ELF-1 (cell line): ENCODE results near the gene COIL.
"Not testable (repeated sequence)": the region's sequence is repeated elsewhere in the genome, so short reads cannot be mapped to it uniquely, and the experiment has no call there.

Source experiments
- DNase-seq: peaks from one replicate; pipeline ENCODE4 v3.0.0-alpha.2; 2016; ENCODE audit warnings: low read depth, low spot score

The COIL gene

GRCh38 chr17:56978441-56979090, 17.7 kb upstream of the COIL start:
- DNase-seq: peak; percentile 62

GRCh38 chr17:56977673-56978395, 17.0 kb upstream of the COIL start, which contains the start of gene SCPEP1:
Gene SCPEP1 (plus strand): TSS chr17:56978131. CDS start chr17:56978160, 29 bp downstream.
- DNase-seq: peak; percentile 80

DNA sequence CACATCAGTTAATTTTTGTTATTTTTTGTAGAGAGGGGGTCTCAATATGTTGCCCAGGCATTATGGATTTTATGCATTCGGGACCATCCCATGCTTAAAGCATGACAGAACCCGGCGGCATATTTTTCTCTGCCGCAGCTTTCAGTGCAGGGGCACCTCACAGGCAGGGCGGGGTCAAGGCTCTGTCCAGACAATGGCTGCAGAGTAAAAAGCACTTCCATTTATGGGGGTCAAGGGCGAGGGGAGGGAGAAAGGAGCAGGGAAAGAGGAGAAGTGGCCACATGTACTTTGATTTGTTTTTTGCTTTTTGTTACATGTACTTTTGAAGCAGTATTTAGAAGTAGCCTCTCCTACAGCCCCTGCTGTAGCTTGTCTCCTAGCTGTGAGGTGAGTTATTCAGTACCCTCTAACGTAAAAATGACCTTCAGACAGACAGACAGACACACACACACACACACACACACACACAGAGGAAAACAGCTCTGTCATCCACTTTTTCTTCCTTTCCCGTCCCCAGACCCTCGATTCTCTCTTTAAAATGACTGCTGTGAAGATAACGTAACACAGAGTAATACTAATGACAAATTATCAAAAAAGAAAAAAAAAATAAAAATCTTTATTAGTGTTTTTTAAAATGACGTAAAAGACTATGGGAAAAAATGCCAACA, 16.2 kb upstream of the COIL start:
- no peak for DNase-seq

- DNase-seq: no peak
Observed at GRCh38 chr17:56975656-56976055, 14.8 kb upstream of the COIL start.

DNA sequence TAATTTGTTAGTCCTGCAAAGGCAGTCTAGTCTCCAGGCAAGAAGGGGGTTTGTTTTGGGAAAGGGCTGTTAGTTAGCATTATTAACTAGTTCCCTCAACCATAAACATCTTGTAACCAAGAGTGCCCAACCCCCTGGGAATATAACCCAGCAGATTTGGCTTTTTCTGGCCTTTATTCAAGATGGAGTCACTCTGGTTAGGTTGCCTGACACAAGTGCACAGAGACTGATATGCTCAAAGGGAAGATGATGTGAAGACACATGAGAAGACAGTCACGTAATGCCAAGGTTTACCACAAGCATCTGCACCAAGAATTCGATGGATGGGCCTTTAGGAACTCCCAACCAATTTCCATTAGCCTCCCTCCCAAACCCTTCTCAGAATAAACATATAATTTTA, 13.2 kb upstream of the COIL start:
- DNase-seq: no peak

- DNase-seq: no peak
Observed at GRCh38 chr17:56973520-56973919, 12.7 kb upstream of the COIL start.

DNA sequence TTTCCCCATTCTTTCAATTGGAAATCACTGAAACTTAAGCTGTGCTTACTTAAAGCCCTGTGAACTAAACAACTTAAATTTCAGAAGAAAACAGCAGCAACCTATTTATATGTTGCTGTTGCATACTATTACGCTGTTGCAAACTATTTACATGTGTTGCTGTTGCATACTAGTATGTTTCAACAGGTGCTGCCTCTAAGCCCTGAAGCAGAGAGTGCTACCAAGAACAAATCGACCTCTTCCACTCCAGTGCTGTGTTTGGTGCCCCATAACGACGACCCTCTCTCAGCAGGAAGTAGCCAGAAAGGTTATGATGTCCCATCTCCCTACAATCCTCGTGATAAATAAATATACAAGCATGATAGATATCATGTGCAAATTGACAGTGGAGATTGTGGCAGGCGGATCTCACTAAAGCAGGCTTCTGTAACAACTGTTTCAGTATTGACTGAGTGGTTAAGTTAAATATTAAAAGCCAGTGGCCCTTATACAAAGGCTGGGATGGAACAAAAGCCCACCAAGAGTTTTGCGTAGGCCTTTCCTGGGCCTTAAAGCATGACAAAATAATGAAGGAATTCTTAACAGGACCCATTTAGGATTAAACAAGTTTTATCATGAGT, 11.4 kb upstream of the COIL start:
- no peak for DNase-seq

DNA sequence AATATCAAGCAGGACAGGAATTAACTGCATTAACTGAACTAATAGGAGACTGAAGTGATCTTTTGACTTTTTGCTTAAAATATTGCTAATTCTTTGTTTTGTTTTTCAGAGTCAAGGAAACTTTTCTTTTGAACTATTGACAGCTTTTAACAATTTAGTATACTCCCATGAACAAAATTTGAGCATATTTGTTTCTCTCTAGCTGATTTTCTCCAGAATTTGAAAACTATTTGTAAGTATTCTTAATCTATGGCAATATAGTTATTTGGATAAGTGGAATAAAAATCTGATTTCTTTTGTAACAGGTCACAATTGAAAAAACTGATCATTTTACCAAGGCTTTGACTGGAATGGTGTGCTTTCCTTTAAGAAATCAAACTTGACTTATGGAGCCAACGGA, 10.1 kb upstream of the COIL start:
- DNase-seq: no peak

DNA sequence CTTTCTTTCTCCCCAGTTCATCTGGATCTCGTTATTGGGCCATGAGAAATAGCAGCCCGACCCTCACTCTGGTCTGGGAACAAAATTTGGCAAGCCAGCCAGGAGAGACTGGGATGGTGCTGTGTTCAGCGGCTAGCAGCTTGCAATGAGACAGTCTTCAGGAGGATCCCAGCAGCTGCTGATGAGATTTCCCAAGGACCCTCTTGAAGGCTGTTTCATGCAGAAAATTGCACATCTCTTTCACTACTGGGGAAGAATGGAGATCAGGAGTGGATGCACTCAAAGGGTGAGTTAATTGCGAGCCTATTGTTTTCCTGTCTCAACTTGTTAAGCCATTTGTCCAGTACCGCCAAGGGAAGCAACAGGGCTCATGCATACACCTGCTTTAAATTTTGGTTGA, 5.5 kb upstream of the COIL start:
- DNase-seq: no peak

GRCh38 chr17:56965681-56966080, 4.8 kb upstream of the COIL start:
- not testable (repeated sequence) for DNase-seq

GRCh38 chr17:56965241-56965640, 4.4 kb upstream of the COIL start:
- DNase-seq: not testable (repeated sequence)

GRCh38 chr17:56956992-56957391, 3.9 kb downstream of the COIL start:
- DNase-seq: no peak

DNA sequence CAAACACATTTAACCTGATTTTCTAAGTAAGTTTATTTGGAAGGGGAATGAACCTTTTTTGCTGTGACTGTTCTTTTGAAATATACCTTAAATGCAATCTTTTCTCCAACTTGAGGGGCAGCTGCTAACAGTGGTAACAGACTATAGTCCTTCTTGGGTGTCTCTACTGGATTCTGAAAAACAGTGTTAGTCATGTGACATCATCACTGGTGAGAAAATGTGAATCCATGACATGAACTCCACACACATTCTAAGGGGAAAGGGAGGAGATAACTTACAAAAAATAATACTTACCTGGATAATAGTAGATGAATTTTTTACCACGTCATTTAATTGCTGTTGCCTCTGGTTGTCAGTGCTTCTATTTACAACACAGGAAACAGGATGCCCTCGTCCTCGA, 11.3 kb downstream of the COIL start:
- no peak for DNase-seq

- DNase-seq: no peak
Observed at GRCh38 chr17:56948491-56948890, 12.4 kb downstream of the COIL start.

DNA sequence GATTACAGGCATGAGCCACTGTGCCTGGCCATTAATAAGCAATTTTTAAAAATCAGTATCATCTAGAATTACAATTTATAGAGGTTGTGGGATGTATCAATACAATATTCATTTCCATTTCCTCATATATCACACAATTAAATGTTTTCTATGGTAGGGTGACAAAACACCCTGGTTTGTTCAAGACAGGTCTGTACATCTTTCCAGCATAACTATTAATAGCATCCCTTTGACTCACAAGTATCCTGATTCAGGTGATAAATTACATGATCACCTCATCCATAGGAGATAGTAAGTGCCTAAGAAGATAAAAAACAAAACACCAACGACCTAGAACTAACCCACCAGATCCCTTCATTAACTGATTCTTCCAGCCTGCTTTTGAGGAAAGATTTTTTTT, 13.1 kb downstream of the COIL start:
- no peak for DNase-seq

DNA sequence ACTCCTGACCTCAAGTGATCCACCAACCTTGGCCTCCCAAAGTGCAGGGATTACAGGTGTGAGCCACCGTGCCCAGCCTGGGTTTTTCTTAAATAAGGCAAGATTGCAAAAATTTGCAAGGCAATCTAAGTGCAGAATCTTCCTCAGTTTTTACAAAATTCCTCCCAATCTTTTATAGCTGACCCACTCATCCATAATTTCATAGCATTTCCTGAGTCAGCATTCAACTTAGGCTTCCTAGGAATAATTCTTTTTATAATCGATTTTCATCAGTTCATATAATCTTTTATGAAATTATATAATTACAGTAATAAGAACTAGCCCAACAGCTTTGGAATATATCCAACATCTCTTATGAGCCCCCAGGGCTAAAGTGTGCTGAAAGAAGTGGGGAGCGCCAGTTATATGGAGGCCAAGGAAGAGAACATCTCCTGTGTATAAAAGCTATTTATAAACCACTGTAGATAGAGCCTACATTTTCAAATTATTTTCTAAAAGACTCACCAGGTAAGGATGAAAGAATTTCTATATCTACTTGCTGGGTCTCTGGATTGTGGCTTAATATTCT, 14.8 kb downstream of the COIL start:
- no peak for DNase-seq

DNA sequence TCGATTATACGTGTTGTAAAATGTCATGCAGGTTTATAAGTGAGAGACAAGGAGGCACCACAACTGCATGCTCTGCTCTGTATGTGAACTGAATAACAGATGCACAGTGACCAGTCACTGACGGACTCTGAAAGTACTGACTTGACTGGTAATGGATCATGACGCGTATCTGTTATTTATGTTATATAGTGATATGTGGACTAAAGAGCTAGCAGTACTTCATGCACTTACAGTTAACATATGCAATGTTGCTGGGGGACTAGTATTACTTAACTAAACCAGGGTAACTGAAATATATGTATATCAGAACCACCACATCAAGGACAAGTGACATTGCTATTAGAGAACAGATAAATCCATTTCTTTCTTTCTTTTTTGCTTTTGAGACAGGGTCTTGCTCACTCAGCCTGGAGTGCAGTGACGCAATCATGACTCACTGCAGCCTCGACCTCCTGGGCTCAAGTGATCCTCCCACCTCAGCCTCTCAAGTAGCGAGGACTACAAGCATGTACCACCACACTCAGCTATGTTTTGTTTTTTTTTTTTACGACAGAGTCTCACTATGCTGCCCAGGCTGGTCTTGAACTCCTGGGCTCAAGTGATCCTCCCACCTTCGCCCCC, 17.2 kb downstream of the COIL start:
- no peak for DNase-seq

DNA sequence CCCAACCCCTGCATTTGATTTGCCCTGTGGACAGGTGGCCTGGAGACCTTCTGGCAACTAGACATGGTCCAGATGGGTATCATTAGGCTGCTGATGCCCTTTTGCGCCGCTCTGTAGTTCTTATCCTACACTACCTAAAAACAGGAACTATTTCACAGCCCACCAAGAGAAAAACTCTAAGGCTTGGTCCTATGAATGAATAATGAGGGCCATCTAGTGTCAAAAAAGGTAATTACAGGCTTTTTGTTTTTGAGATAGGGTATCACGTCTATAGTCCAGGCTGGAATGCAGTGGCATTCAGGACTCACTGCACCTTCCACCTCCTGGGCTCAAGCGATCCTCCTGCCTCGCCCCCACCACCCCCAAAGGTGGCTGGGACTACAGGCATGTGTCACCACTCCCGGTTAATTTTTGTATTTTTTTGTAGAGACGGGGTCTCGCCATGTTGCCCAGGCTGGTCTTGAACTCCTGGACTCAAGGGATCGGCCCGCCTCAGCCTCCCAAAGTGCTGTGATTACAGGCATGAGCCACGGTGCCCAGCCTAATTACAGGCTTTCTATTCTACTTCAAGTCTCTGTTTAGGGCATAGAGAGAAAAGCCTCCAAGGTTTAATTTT, 20.9 kb downstream of the COIL start:
- peak; percentile 61 for DNase-seq

DNA sequence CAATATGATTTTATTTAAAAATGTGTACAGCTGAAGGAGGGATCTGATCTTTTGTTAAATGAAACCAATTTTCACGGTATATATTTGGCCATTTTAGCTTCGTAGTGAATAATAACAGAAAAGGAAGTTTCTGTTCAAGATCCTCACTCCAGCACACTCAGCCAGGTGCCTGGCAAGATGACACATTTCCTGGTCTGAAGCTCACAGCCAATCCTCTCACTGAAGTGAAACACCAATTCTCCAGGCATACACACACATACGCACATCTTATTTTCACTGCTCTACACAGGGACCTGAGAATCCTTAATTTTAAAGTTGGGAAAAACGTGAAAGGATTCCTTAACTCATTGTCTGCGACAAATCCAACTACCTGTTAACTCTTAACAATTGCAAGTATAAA, 22.6 kb downstream of the COIL start:
- DNase-seq: not testable (repeated sequence)

DNA sequence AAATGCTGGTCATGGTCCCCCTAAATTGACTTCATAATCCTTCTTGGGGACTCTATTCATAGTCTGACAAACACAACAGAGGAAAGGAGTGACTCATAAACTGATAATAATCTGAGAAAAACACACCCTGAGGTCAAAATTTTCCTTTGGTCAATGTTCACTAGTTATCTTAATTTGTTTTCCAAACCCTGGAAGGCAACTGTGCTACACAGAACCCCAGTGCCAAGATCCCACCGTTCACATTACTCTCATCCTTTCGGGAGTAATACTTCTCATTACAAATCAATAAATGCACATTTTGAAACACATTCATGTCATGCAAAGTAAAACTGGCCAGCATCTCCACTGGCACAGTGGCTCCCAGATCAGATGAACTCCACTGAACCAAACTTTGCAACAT, 23.2 kb downstream of the COIL start:
- no peak for DNase-seq

DNA sequence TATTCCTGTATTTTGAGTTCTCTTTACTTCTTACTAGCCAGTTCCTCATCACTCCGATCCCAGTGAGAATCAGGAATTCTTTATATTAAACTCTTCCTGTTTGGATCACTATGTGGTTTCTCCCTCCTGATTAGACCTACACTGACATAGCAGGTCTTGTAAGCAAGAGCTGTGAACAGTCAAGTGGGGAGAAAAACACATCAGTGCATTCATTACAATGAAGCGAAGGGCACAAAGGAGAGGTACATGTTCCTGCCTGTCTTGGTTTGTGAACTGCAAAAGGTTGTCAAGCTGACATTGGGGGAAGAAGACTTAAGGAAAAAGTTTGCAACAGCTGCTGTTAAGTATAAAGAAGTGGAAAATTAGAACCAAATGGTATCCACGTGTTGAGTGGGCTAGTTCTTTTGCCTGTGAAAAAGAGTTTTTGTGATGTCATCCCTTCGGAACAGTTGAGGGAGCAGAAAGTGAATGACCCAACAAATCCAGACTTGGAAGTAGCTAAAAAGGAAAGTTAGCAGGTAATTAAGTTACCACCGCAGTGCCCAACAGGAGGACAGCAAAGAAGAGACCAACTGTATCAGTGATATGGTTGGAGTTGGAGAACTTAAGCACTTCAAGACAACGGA, 24.0 kb downstream of the COIL start:
- DNase-seq: no peak
